Lower lobe of right lung (tissue), 2 donors: Measurements from ENCODE around the gene MAGI1. TPM values are rescaled to one million over a fixed set of nuclear protein-coding genes. Genes with fewer than 3 reads are reported as not detected.

Experiments
- ATAC-seq, 2 donors: fragments of 200-7000 bp; cut with Tn5 transposase; one replicate each; pipeline ENCODE4 v1.9.1; 2020 to 2022; ENCODE audit warnings: mild to moderate bottlenecking in 2 of 2, moderate library complexity in 2 of 2
- DNase-seq: peaks from one replicate; pipeline ENCODE4 v3.0.0-alpha.2; 2020
- H3K27ac ChIP-seq: fragments of 200-600 bp; one replicate; pipeline ENCODE4 v1.8.0; 2022
- H3K27me3 ChIP-seq: fragments of 200-600 bp; one replicate; pipeline ENCODE4 v1.8.0; 2022; ENCODE audit warnings: low read depth
- H3K36me3 ChIP-seq: fragments of 200-600 bp; one replicate; pipeline ENCODE4 v1.8.0; 2022; ENCODE audit warnings: mild to moderate bottlenecking
- H3K4me1 ChIP-seq: fragments of 200-600 bp; one replicate; pipeline ENCODE4 v1.8.0; 2022
- H3K4me3 ChIP-seq: fragments of 200-600 bp; one replicate; pipeline ENCODE4 v1.8.0; 2022; ENCODE audit warnings: mild to moderate bottlenecking
- H3K9me3 ChIP-seq: fragments of 200-600 bp; one replicate; pipeline ENCODE4 v1.8.0; 2022
- intact Hi-C: fragments of 100-400 bp; cut with DNase I; formaldehyde crosslinking; loops from one replicate; pipeline ENCODE4 v1.11.0; 2022
- total RNA-seq: library from RNA; stranded (reverse); fragmentation: NEBNext Ultra II Directional; extraction: Animal tissue kit (Norgen Biotek cat#: 25700); gene quantifications from one replicate; pipeline ENCODE4 v1.2.1, GENCODE V29; 2021
- TF ChIP-seq, protein P1 (sequence below): fragments of 200-600 bp; IDR thresholded peaks from one replicate; pipeline ENCODE4 v1.8.0; 2022; ENCODE audit warnings: antibody characterized with exemption, mild to moderate bottlenecking
- donor health status: DM: no; HTN: yes; CAD: no; lungs with severe emphysema.

The MAGI1 gene
- total RNA-seq, 1 donor from 2014 or later, result 35.5 TPM

- intact Hi-C loops, result no loop called here
- Histone ChIP-seq H3K9me3 (no peaks in the 10 kb centered on the region), H3K4me1 (peaks cover 37% of the 10 kb centered on the region), H3K27me3 (no peaks in the 10 kb centered on the region), H3K4me3 (no peak overlapping the region), H3K36me3 (no peaks in the 10 kb centered on the region), H3K27ac (no peak overlapping the region)
- TF ChIP-seq, protein P1, sequence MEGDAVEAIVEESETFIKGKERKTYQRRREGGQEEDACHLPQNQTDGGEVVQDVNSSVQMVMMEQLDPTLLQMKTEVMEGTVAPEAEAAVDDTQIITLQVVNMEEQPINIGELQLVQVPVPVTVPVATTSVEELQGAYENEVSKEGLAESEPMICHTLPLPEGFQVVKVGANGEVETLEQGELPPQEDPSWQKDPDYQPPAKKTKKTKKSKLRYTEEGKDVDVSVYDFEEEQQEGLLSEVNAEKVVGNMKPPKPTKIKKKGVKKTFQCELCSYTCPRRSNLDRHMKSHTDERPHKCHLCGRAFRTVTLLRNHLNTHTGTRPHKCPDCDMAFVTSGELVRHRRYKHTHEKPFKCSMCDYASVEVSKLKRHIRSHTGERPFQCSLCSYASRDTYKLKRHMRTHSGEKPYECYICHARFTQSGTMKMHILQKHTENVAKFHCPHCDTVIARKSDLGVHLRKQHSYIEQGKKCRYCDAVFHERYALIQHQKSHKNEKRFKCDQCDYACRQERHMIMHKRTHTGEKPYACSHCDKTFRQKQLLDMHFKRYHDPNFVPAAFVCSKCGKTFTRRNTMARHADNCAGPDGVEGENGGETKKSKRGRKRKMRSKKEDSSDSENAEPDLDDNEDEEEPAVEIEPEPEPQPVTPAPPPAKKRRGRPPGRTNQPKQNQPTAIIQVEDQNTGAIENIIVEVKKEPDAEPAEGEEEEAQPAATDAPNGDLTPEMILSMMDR, result no peak
- DNase-seq (no peak), ATAC-seq (no peak)
These were observed 557.6 kb downstream of the MAGI1 start for GRCh38 chr3:65481085-65481484.

DNA sequence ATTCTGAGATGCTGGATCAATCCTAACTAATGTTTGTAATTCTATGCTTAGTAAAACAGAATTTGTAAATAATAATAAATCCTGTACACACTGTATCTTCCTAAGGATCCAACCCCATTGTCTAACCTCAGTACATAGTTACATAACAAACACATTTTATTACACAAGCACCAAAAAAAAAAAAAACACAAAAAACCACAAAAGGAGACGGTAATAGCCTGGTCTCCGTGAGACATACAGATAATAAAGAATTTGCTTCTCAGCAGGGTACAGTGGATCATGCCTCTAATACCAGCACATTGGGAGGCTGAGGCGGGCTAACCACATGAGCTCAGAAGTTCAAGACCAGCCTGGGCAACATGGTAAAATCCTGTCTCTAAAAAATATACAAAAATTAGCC lies 558.7 kb downstream of the MAGI1 start:
- no peak for ATAC-seq
- intact Hi-C loops, result no loop called here
- peaks cover 26% of the 10 kb centered on the region for H3K4me1 ChIP-seq
- no peak overlapping the region for H3K4me3 ChIP-seq
- no peaks in the 10 kb centered on the region for H3K9me3 ChIP-seq
- TF ChIP-seq, protein P1, result no peak
- no peak for DNase-seq
- H3K27ac ChIP-seq, result no peak overlapping the region
- no peaks in the 10 kb centered on the region for H3K27me3 ChIP-seq
- no peaks in the 10 kb centered on the region for H3K36me3 ChIP-seq

DNA sequence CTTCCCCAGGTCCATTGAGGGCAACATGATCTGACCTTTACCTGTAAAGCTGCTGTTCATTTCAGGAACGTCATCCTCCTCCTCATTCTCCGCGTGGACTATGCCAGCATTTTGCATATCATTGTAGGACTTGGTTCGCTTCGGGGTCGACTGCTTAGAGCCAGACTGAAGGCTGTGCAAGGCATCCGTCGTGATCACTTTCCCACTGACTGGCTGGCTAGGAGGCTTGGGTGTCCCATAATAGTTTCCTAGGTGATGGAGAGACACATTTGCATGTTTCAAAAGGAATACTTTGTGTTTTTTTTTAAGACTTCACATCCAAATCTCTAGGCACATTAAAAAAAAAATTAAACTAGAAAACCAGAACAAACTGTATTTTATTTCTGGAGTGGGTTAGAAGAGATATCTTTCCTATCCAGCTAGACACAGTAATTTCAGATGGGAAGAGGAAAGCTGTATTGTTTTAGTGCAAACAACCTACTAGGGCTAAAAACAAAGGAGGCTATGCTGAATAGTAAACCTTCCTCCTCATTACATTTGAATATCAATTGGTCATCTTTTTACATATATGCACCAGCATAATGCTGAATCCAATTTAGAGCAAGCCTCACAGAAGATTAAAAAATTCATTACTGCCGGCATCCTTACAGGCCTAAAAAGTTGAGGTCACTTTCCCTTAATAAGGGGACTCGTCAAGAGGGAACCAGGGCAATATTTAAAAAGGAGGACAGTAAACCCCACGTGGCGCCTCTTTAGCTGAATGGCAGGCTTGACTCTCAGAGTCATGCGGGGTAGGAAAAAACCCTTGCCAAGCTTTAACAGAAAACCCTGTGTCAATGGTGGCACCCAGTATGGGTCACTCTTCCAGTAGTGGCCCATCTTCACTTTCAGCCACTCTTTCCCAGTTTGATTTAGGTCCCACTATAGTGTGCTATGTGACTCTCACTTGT lies 559.9 kb downstream of the MAGI1 start:
- no peak overlapping the region for H3K27ac ChIP-seq
- TF ChIP-seq, protein P1, result no peak
- ATAC-seq (no peak), DNase-seq (no peak)
- no peaks in the 10 kb centered on the region for H3K36me3 ChIP-seq
- H3K27me3 ChIP-seq, result no peaks in the 10 kb centered on the region
- no peak overlapping the region for H3K4me3 ChIP-seq
- peaks cover 14% of the 10 kb centered on the region for H3K4me1 ChIP-seq
- no peaks in the 10 kb centered on the region for H3K9me3 ChIP-seq
- intact Hi-C loops, result no loop called here

DNA sequence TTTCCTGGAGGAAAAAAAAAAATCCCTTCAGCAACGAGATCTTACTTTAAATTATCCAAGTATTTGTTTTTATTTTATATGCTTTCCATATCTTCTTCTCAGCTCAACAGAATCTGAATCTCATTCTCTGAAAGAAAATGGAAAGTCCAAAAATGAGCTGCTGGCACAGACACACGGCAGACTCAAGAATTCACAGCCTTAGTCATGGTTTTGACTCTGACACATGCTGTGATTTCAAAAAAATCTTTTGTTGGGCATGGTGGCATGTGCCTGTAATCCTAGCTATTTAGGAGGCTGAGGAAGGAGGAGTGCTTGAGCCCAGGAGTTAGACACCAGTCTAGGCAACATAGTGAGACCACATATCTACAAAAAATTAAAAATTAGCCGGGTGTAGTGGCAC lies 565.0 kb downstream of the MAGI1 start:
- no peak overlapping the region for H3K27ac ChIP-seq
- H3K27me3 ChIP-seq, result no peaks in the 10 kb centered on the region
- TF ChIP-seq, protein P1, result no peak
- DNase-seq (no peak), ATAC-seq (no peak)
- no peaks in the 10 kb centered on the region for H3K4me1 ChIP-seq
- H3K36me3 ChIP-seq, result no peaks in the 10 kb centered on the region
- H3K4me3 ChIP-seq, result no peak overlapping the region
- intact Hi-C loops, result no loop called here
- H3K9me3 ChIP-seq, result no peaks in the 10 kb centered on the region

GRCh38 chr3:65472501-65472900 lies 566.2 kb downstream of the MAGI1 start:
- H3K27me3 ChIP-seq, result no peaks in the 10 kb centered on the region
- intact Hi-C loops, result no loop called here

More at GRCh38 chr3:65472501-65472900, 566.2 kb downstream of the MAGI1 start:
- H3K4me1 ChIP-seq, result no peaks in the 10 kb centered on the region
- H3K4me3 ChIP-seq, result no peak overlapping the region
- H3K36me3 ChIP-seq, result no peaks in the 10 kb centered on the region
- TF ChIP-seq, protein P1, result no peak
- H3K27ac ChIP-seq, result no peak overlapping the region
- DNase-seq (no peak), ATAC-seq (no peak)
- H3K9me3 ChIP-seq, result no peaks in the 10 kb centered on the region
